IMR-90 (cell line): Measurements from ENCODE around the gene NPDC1. TPM values are rescaled to one million over a fixed set of nuclear protein-coding genes. Genes with fewer than 3 reads are reported as not detected.
A peak's percentile ranks its signal among the peaks of the same experiment; 100 is the strongest.

Experiments used
- ATAC-seq: fragments of 200-7000 bp; cut with Tn5 transposase; 2 replicates; pipeline ENCODE4 v1.9.1; 2020; ENCODE audit warnings: low read depth, mild to moderate bottlenecking, moderate library complexity
- BruUV-seq: library from RNA; stranded (reverse); fragments of 400-500 nt; replicated peaks from 2 replicates; lab custom pipeline; 2021; lab: Mats Ljungman, UMichigan
- CTCF ChIA-PET: fragments of 300-600 bp; formaldehyde crosslinking; extraction: SDS; loops from one replicate; lab custom pipeline; 2021; ENCODE audit warnings: antibody characterized with exemption; lab: Yijun Ruan, JAX
- POLR2A ChIA-PET: fragments of 300-600 bp; sonication (Branson Sonifier 250); formaldehyde crosslinking; loops from one replicate; lab custom pipeline; 2022; ENCODE audit warnings: antibody characterized with exemption; ENCODE audit not compliant: unreplicated experiment; lab: Charles Lee
- DNase-seq: peaks from one replicate; pipeline ENCODE4 v3.0.0; 2013
- H2AFZ ChIP-seq: replicated peaks from 2 replicates; pipeline ENCODE3; 2013; ENCODE audit warnings: low read length, mild to moderate bottlenecking; ENCODE audit not compliant: poor library complexity
- H2AK5ac ChIP-seq: 2 replicates; pipeline ENCODE4 v1.6.1; 2013; ENCODE audit warnings: low read depth, low read length, inconsistent platforms
- H2AK9ac ChIP-seq: replicated peaks from 2 replicates; pipeline ENCODE3; 2013; ENCODE audit warnings: mild to moderate bottlenecking, low read depth, low read length, moderate library complexity; ENCODE audit not compliant: poor library complexity
- H2BK120ac ChIP-seq: 2 replicates; pipeline ENCODE4 v1.6.1; 2013; ENCODE audit warnings: low read depth, low read length, inconsistent platforms
- H2BK15ac ChIP-seq: 3 replicates; pipeline ENCODE4 v1.6.1; 2013; ENCODE audit warnings: low read depth, low read length, inconsistent platforms
- H2BK20ac ChIP-seq: 2 replicates; pipeline ENCODE4 v1.6.1; 2013; ENCODE audit warnings: low read depth, mild to moderate bottlenecking, inconsistent platforms, low read length, moderate library complexity
- H2BK5ac ChIP-seq: 2 replicates; pipeline ENCODE4 v1.6.1; 2013; ENCODE audit warnings: mild to moderate bottlenecking, low read depth, low read length, inconsistent platforms; ENCODE audit not compliant: poor library complexity, severe bottlenecking
- H3K14ac ChIP-seq: replicated peaks from 2 replicates; pipeline ENCODE4 v1.6.1; 2013; ENCODE audit warnings: low read depth, low read length, inconsistent platforms
- H3K18ac ChIP-seq: 2 replicates; pipeline ENCODE4 v1.6.1; 2013; ENCODE audit warnings: low read depth, low read length, control low read depth
- H3K23ac ChIP-seq: 2 replicates; pipeline ENCODE4 v1.6.1; 2013; ENCODE audit warnings: low read depth, low read length, inconsistent platforms
- H3K27ac ChIP-seq: 2 replicates; pipeline ENCODE4 v1.5.1; 2013; ENCODE audit warnings: mild to moderate bottlenecking, control low read depth, low read length; ENCODE audit not compliant: insufficient read depth
- H3K27me3 ChIP-seq: 2 replicates; pipeline ENCODE4 v1.6.1; 2013; ENCODE audit warnings: low read length; ENCODE audit not compliant: control insufficient read depth, insufficient read depth
- H3K36me3 ChIP-seq: 2 replicates; pipeline ENCODE4 v1.6.1; 2013; ENCODE audit warnings: low read length, mixed read lengths; ENCODE audit not compliant: control insufficient read depth, insufficient read depth
- H3K4ac ChIP-seq: 2 replicates; pipeline ENCODE4 v1.6.1; 2013; ENCODE audit warnings: low read depth, low read length, inconsistent platforms
- H3K4me1 ChIP-seq: 2 replicates; pipeline ENCODE4 v1.6.1; 2013; ENCODE audit warnings: low read length, mixed read lengths; ENCODE audit not compliant: control insufficient read depth, insufficient read depth
- H3K4me2 ChIP-seq: 2 replicates; pipeline ENCODE4 v1.6.1; 2013; ENCODE audit warnings: low read depth, mild to moderate bottlenecking, control low read depth, low read length, moderate library complexity
- H3K4me3 ChIP-seq: 2 replicates; pipeline ENCODE4 v1.5.1; 2013; ENCODE audit warnings: low read depth, mild to moderate bottlenecking, control low read depth, low read length, moderate library complexity; ENCODE audit not compliant: insufficient read depth
- H3K56ac ChIP-seq: 2 replicates; pipeline ENCODE4 v1.6.1; 2013; ENCODE audit warnings: low read length, inconsistent platforms; ENCODE audit not compliant: insufficient read depth; ENCODE audit errors: extremely low read depth
- H3K79me1 ChIP-seq, 2 experiments: 2 replicates each; pipeline ENCODE4 v1.6.1; 2013; ENCODE audit warnings: low read length in 2 of 2, inconsistent platforms in 1 of 2, low read depth in 1 of 2
- H3K9ac ChIP-seq: 2 replicates; pipeline ENCODE4 v1.6.1; 2013; ENCODE audit warnings: low read depth, low read length, control low read depth
- H3K9me1 ChIP-seq: 2 replicates; pipeline ENCODE4 v1.6.1; 2013; ENCODE audit warnings: low read length, inconsistent platforms; ENCODE audit not compliant: insufficient read depth
- H3K9me3 ChIP-seq: 2 replicates; pipeline ENCODE4 v1.6.1; 2013; ENCODE audit warnings: low read length; ENCODE audit not compliant: control insufficient read depth, insufficient read depth
- H4K20me1 ChIP-seq: 2 replicates; pipeline ENCODE4 v1.6.1; 2013; ENCODE audit warnings: low read length, inconsistent platforms; ENCODE audit not compliant: insufficient read depth
- H4K5ac ChIP-seq: 2 replicates; pipeline ENCODE4 v1.6.1; 2013; ENCODE audit warnings: mild to moderate bottlenecking, low read depth, low read length, control low read depth
- H4K8ac ChIP-seq, 2 experiments: 2 replicates each; pipeline ENCODE4 v1.6.1; 2013; ENCODE audit warnings: low read depth in 2 of 2, low read length in 2 of 2, control low read depth in 1 of 2, inconsistent platforms in 1 of 2
- H4K91ac ChIP-seq: 2 replicates; pipeline ENCODE4 v1.6.1; 2013; ENCODE audit warnings: low read depth, low read length, inconsistent platforms; ENCODE audit not compliant: insufficient read depth
- BHLHE40 ChIP-seq: fragments of 150-350 bp; IDR thresholded peaks from 2 replicates; pipeline ENCODE4 v1.6.1; 2016; ENCODE audit warnings: mild to moderate bottlenecking, low read depth, low read length
- CEBPB ChIP-seq: IDR thresholded peaks from 2 replicates; pipeline ENCODE4 v1.6.1; 2012; ENCODE audit warnings: low read depth, low read length, improper control_type of control experiment
- CHD1 ChIP-seq: IDR thresholded peaks from 2 replicates; pipeline ENCODE4 v1.6.1; 2012; ENCODE audit warnings: low read depth, low read length, improper control_type of control experiment
- MAFK ChIP-seq: IDR thresholded peaks from 2 replicates; pipeline ENCODE4 v1.6.1; 2012; ENCODE audit warnings: low read depth, low read length, improper control_type of control experiment
- MAZ ChIP-seq: IDR thresholded peaks from 2 replicates; pipeline ENCODE4 v1.6.1; 2012; ENCODE audit warnings: low read depth, mild to moderate bottlenecking, low read length, improper control_type of control experiment, moderate library complexity, borderline replicate concordance
- MXI1 ChIP-seq: IDR thresholded peaks from 2 replicates; pipeline ENCODE4 v1.6.1; 2012; ENCODE audit warnings: low read depth, mild to moderate bottlenecking, low read length, moderate library complexity, borderline replicate concordance
- NFE2L2 ChIP-seq: fragments of 150-350 bp; IDR thresholded peaks from 2 replicates; pipeline ENCODE4 v1.6.1; 2016; ENCODE audit warnings: low read depth, mild to moderate bottlenecking, low read length
- POLR2A ChIP-seq: IDR thresholded peaks from 2 replicates; pipeline ENCODE4 v1.6.1; 2012; ENCODE audit warnings: mild to moderate bottlenecking, low read depth, low read length
- RAD21 ChIP-seq: IDR thresholded peaks from 2 replicates; pipeline ENCODE4 v1.6.1; 2012; ENCODE audit warnings: low read length, improper control_type of control experiment
- RCOR1 ChIP-seq: IDR thresholded peaks from 2 replicates; pipeline ENCODE4 v1.6.1; 2012; ENCODE audit warnings: mild to moderate bottlenecking, low read length, improper control_type of control experiment; ENCODE audit not compliant: insufficient replicate concordance
- RFX5 ChIP-seq: IDR thresholded peaks from 2 replicates; pipeline ENCODE4 v1.8.0; 2012; ENCODE audit warnings: low read depth, mild to moderate bottlenecking, low read length, moderate library complexity
- WGBS, 2 experiments: methylation state at CpG; one replicate each; pipeline versions ENCODE4 v1.1.5 to v1.1.7; 2013; ENCODE audit warnings: missing lambda C conversion rate in 2 of 2; ENCODE audit not compliant: insufficient read length in 1 of 2; ENCODE audit errors: extremely low coverage in 2 of 2; 5-methylcytosine and 5-hydroxymethylcytosine counted together
- dilution Hi-C: fragments of 300-500 bp; cut with HindIII; formaldehyde crosslinking; loops from one replicate; pipeline ENCODE4 v1.14.3; 2018; ENCODE audit warnings: low sequenced_read_pairs; ENCODE audit not compliant: unreplicated experiment
- in situ Hi-C: fragments of 300-500 bp; cut with MboI; formaldehyde crosslinking; loops from 3 replicates; pipeline ENCODE4 v1.14.3; 2019; ENCODE audit warnings: low sequenced_read_pairs, inconsistent platforms, mixed read lengths
- intact Hi-C: fragments of 100-400 bp; cut with micrococcal nuclease; formaldehyde crosslinking; loops from 2 replicates; pipeline ENCODE4 v1.10.0; 2022
- polyA plus RNA-seq, 3 experiments: library from polyadenylated mRNA; depleted of rRNA; stranded (reverse); fragments of >200 nt; gene quantifications; 2 replicates each; pipeline ENCODE4 v1.2.3, GENCODE V29; 2012; ENCODE audit warnings: low replicate concordance in 1 of 3
- total RNA-seq: library from RNA; depleted of rRNA; stranded (reverse); fragments of >200 nt; gene quantifications from 2 replicates; pipeline ENCODE4 v1.2.3, GENCODE V29; 2012
- TF ChIP-seq, protein P1 (sequence below): fragments of 150-350 bp; IDR thresholded peaks from 2 replicates; pipeline ENCODE4 v1.6.1; 2016; ENCODE audit warnings: low read depth, mild to moderate bottlenecking, low read length, moderate library complexity, borderline replicate concordance
- TF ChIP-seq, protein P2 (sequence below): conservative IDR thresholded peaks from 2 replicates; pipeline ENCODE4 v1.5.1; 2012; ENCODE audit warnings: mild to moderate bottlenecking, low read depth, low read length, improper control_type of control experiment
- TF ChIP-seq, protein P3 (sequence below): fragments of 150-350 bp; IDR thresholded peaks from 2 replicates; pipeline ENCODE4 v1.6.1; 2017; ENCODE audit warnings: mild to moderate bottlenecking, antibody characterized with exemption, low read length, low read depth

Gene NPDC1
- total and polyA plus RNA-seq, 2 of the 4 experiments (the other 2 are of a cell fraction), result 2.7 to 58.1 TPM

DNA sequence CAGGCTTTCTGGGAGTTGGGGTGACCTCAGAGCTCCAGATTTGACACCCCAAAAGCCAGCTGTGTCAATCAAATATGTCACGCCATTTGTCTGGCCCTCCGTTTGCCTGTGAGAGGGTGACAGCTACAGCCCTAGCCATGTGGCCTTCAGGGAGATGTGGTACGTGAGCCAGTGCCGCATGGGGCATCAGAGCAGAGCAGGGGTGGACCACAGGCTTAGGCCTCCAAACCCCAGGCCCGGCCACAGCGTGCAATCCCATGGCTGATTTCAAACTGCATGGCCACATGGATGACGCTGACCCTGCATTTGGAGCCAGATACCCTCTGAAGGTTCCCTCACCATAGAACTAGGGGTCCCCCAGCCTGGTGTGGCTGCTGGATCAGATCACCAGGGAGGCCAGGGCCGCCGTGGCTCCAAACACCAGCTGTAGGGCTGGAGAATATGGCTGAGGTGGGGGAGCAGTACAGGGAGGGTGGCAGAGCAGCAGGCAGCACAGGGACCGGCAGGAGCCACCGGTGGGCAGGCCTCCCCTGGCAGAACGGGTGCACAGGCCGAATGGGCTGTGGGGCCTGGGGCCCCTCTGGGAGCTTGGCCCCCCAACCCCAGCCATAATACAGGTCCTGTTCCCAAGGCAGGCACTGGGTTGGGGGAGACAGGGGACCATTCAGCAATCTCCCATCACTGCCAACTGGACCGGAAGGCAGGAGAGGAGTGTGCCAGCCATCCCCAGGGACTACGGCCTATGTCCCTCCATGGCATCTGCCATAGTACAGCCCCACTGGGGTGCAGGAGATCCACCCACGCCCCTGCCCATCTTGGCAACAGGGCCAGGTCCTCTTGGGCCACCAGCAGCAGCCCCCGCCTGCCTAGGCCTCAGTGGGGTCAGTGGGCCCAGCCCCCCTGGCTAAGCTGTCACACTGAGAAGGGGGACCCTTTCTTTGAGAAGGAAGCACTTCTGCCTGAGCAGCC, 22.8 kb upstream of the NPDC1 start:
- Histone ChIP-seq H4K91ac (no peak overlapping the region), H2AK5ac (no peak overlapping the region), H3K9ac (no peak overlapping the region), H3K23ac (no peak overlapping the region), H3K18ac (no peak overlapping the region), H4K8ac (no peak overlapping the region), H2BK20ac (no peak overlapping the region), H3K4me1 (peaks cover 3% of the 10 kb centered on the region; the same call in 1 of the 2 replicates), H2BK5ac (no peak overlapping the region), H3K4me3 (no peak overlapping the region), H3K4ac (no peak overlapping the region), H3K79me1 (peaks cover 2 to 11% of the 10 kb centered on the region in 2 experiments), H3K9me3 (no peaks in the 10 kb centered on the region), H4K20me1 (no peaks in the 10 kb centered on the region), H3K14ac (no peak overlapping the region), H3K4me2 (no peak overlapping the region), H3K36me3 (no peaks in the 10 kb centered on the region), H3K27me3 (no peaks in the 10 kb centered on the region; the same call in 1 of the 2 replicates), H3K9me1 (no peaks in the 10 kb centered on the region), H3K27ac (no peak overlapping the region), H2BK120ac (no peak overlapping the region), H3K56ac (no peak overlapping the region), H2AK9ac (peak overlapping the region; percentile 9), H4K5ac (no peak overlapping the region), H2AFZ (no peak overlapping the region), H2BK15ac (no peak overlapping the region)
- dilution Hi-C loops, result no loop called here
- POLR2A ChIA-PET, result no interaction called here
- intact Hi-C loops, result no loop called here
- no peak for DNase-seq
- no TSS peak for BruUV-seq
- in situ Hi-C loops, result no loop called here
- CTCF ChIA-PET, result interaction anchor here (1.6 kb wide), 1 partner anchor 22 kb away, joined by 5 read pairs; the partner anchor contains the start of gene NPDC1
- ATAC-seq, result no peak
- WGBS, 2 experiments, result 98% methylated on average over 6 of the region's 17 CpGs; no CpG with 5 or more reads in 1 of the 2 experiments
- TF ChIP-seq CHD1 (no peak), MAZ (no peak), RFX5 (no peak), RCOR1 (no peak), MAFK (no peak), MXI1 (no peak), CEBPB (no peak), NFE2L2 (no peak), POLR2A (no peak), BHLHE40 (no peak), RAD21 (no peak)
- TF ChIP-seq, protein P1, sequence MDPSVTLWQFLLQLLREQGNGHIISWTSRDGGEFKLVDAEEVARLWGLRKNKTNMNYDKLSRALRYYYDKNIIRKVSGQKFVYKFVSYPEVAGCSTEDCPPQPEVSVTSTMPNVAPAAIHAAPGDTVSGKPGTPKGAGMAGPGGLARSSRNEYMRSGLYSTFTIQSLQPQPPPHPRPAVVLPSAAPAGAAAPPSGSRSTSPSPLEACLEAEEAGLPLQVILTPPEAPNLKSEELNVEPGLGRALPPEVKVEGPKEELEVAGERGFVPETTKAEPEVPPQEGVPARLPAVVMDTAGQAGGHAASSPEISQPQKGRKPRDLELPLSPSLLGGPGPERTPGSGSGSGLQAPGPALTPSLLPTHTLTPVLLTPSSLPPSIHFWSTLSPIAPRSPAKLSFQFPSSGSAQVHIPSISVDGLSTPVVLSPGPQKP, result no peak
- TF ChIP-seq, protein P2, sequence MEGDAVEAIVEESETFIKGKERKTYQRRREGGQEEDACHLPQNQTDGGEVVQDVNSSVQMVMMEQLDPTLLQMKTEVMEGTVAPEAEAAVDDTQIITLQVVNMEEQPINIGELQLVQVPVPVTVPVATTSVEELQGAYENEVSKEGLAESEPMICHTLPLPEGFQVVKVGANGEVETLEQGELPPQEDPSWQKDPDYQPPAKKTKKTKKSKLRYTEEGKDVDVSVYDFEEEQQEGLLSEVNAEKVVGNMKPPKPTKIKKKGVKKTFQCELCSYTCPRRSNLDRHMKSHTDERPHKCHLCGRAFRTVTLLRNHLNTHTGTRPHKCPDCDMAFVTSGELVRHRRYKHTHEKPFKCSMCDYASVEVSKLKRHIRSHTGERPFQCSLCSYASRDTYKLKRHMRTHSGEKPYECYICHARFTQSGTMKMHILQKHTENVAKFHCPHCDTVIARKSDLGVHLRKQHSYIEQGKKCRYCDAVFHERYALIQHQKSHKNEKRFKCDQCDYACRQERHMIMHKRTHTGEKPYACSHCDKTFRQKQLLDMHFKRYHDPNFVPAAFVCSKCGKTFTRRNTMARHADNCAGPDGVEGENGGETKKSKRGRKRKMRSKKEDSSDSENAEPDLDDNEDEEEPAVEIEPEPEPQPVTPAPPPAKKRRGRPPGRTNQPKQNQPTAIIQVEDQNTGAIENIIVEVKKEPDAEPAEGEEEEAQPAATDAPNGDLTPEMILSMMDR, result no peak
- TF ChIP-seq, protein P3, sequence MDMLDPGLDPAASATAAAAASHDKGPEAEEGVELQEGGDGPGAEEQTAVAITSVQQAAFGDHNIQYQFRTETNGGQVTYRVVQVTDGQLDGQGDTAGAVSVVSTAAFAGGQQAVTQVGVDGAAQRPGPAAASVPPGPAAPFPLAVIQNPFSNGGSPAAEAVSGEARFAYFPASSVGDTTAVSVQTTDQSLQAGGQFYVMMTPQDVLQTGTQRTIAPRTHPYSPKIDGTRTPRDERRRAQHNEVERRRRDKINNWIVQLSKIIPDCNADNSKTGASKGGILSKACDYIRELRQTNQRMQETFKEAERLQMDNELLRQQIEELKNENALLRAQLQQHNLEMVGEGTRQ, result no peak
